B cell (primary cell): ENCODE measurements around the gene NSFL1C.

Experiments
- EZH2 ChIP-seq: IDR thresholded peaks from 2 replicates; pipeline ENCODE4 v1.6.1; 2012; ENCODE audit warnings: borderline replicate concordance, low read depth, mild to moderate bottlenecking, moderate library complexity, low read length; ENCODE audit not compliant: insufficient read depth, poor library complexity, severe bottlenecking
- TF ChIP-seq, protein P1 (sequence below): fragments of 200-600 bp; IDR thresholded peaks from one replicate; pipeline ENCODE4 v1.8.0; 2022; ENCODE audit warnings: antibody characterized with exemption, mild to moderate bottlenecking

DNA sequence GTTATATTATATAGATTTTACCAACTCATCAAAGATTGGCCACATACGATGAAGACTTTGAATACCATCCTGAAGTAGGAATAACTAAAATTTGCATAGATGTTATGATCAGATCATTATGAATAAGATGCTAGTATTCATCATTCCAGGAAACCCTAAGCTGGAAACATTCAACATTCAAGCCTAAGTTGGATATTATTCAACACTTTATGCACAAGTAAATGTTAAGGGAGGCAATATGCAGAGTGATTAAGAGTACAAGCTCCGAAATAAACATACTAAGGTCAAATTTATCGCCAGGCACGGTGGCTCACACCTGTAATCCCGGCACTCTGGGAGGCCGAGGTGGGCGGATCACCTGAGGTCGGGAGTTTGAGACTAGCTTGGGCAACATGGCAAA is 30.4 kb downstream of the NSFL1C start:
- TF ChIP-seq, protein P1, sequence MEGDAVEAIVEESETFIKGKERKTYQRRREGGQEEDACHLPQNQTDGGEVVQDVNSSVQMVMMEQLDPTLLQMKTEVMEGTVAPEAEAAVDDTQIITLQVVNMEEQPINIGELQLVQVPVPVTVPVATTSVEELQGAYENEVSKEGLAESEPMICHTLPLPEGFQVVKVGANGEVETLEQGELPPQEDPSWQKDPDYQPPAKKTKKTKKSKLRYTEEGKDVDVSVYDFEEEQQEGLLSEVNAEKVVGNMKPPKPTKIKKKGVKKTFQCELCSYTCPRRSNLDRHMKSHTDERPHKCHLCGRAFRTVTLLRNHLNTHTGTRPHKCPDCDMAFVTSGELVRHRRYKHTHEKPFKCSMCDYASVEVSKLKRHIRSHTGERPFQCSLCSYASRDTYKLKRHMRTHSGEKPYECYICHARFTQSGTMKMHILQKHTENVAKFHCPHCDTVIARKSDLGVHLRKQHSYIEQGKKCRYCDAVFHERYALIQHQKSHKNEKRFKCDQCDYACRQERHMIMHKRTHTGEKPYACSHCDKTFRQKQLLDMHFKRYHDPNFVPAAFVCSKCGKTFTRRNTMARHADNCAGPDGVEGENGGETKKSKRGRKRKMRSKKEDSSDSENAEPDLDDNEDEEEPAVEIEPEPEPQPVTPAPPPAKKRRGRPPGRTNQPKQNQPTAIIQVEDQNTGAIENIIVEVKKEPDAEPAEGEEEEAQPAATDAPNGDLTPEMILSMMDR = no peak
- no peak for TF ChIP-seq EZH2
